Measurements from ENCODE around the gene MAN2B2.

Gene MAN2B2

GRCh38 chr4:6568148-6568547 lies 6.8 kb upstream of the MAN2B2 start:
- DNase-seq (ENCODE audit: low spot score), result no peak

GRCh38 chr4:6568689-6569332 lies 6.2 kb upstream of the MAN2B2 start:
- no peak for DNase-seq (ENCODE audit: low spot score)

- no peak for DNase-seq (ENCODE audit: low spot score)
These were observed 3.4 kb upstream of the MAN2B2 start for GRCh38 chr4:6571608-6572007.

- no peak for DNase-seq (ENCODE audit: low spot score)
These were observed 1.4 kb upstream of the MAN2B2 start for GRCh38 chr4:6573551-6573950.

- no peak for DNase-seq (ENCODE audit: low spot score)
These were observed 823 bp upstream of the MAN2B2 start for GRCh38 chr4:6573986-6574746.

GRCh38 chr4:6575503-6576240 lies 683 bp downstream of the MAN2B2 start:
- DNase-seq (ENCODE audit: low spot score), result no peak

- no peak for DNase-seq (ENCODE audit: low spot score)
These were observed 1.5 kb downstream of the MAN2B2 start for GRCh38 chr4:6576512-6576911.

- DNase-seq (ENCODE audit: low spot score), result no peak
These were observed 1.9 kb downstream of the MAN2B2 start for GRCh38 chr4:6576932-6577331.

- DNase-seq (ENCODE audit: low spot score), result no peak
These were observed 2.4 kb downstream of the MAN2B2 start for GRCh38 chr4:6577409-6577808.

GRCh38 chr4:6578221-6578620 lies 3.2 kb downstream of the MAN2B2 start:
- DNase-seq (ENCODE audit: low spot score), result no peak

- no peak for DNase-seq (ENCODE audit: low spot score)
These were observed 5.4 kb downstream of the MAN2B2 start for GRCh38 chr4:6580353-6580752.

- DNase-seq (ENCODE audit: low spot score), result no peak
These were observed 6.7 kb downstream of the MAN2B2 start for GRCh38 chr4:6581566-6582121.

- peak; percentile 91 for DNase-seq (ENCODE audit: low spot score)
These were observed 8.0 kb downstream of the MAN2B2 start for GRCh38 chr4:6582889-6583490.

- DNase-seq (ENCODE audit: low spot score), result no peak
These were observed 9.9 kb downstream of the MAN2B2 start for GRCh38 chr4:6584865-6585264.

- no peak for DNase-seq (ENCODE audit: low spot score)
These were observed 11.8 kb downstream of the MAN2B2 start for GRCh38 chr4:6586715-6587325.

- DNase-seq (ENCODE audit: low spot score), result no peak
These were observed 14.5 kb downstream of the MAN2B2 start for GRCh38 chr4:6589444-6589843.

GRCh38 chr4:6591313-6591712 lies 16.3 kb downstream of the MAN2B2 start:
- DNase-seq (ENCODE audit: low spot score), result peak; percentile 91

GRCh38 chr4:6591781-6592180 lies 16.8 kb downstream of the MAN2B2 start:
- DNase-seq (ENCODE audit: low spot score), result peak; percentile 23

- no peak for DNase-seq (ENCODE audit: low spot score)
These were observed 18.0 kb downstream of the MAN2B2 start for GRCh38 chr4:6592804-6593563.

- no peak for DNase-seq (ENCODE audit: low spot score)
These were observed 19.4 kb downstream of the MAN2B2 start for GRCh38 chr4:6594341-6594740.

- no peak for DNase-seq (ENCODE audit: low spot score)
These were observed 19.9 kb downstream of the MAN2B2 start for GRCh38 chr4:6594826-6595355.
